ENCODE results near the gene UCHL5.
A peak's percentile ranks its signal among the peaks of the same experiment; 100 is the strongest.

The UCHL5 gene

DNA sequence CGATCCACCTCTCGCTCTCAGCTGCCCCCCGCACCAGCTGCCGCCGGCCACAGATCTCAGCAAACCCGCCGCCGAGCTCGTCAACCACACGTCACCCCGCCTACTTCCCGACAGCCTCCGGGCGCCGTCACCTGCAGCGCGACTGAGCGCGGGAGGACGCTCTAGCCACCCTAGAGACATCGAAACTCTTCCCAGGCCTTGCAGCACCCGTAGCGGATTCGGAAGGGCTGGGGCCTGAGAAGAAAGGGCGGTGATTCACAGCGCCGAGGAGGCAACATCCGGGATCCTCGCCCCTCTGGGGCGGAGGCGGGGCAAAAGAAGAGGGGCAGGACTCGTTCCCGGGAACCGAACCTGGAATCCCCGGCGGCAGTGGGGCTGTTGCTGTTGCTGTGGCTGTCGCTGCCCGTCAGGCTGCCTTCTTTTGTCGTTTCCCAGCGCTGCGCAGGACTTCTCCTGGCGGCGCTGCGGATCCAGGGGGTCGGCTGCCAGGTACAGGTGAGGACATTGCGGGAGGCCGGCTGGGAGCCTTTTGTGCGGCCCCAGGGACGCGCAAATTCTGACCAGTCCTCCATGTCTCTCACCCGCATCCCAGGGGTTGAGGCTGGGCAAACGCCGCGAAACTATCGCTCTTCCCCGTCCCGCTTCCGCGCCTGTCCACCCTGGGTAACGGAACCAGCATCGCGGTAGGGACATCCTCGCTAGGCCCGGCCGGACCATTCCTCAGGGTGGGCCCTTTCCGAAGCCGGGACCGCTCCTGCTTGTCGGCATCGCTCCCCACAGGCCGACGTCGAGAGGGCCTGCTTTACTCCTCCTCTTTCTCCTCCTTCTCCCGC is at the start of gene UCHL5, which contains the start of gene RO60:
UCHL5 (minus strand) TSS at position 79 of the 833 bp plus-strand sequence. CDS start 100 bp downstream, outside the sequence.
RO60 (plus strand) TSS at position 331 of the 833 bp plus-strand sequence. CDS start 9,443 bp downstream, outside the sequence.
- peak; percentile 99 for DNase-seq

- no peak for DNase-seq
These were observed 49.3 kb upstream of the UCHL5 start for GRCh38 chr1:193108471-193108870.

- DNase-seq: no peak
These were observed 46.6 kb upstream of the UCHL5 start for GRCh38 chr1:193105821-193106177.

DNA sequence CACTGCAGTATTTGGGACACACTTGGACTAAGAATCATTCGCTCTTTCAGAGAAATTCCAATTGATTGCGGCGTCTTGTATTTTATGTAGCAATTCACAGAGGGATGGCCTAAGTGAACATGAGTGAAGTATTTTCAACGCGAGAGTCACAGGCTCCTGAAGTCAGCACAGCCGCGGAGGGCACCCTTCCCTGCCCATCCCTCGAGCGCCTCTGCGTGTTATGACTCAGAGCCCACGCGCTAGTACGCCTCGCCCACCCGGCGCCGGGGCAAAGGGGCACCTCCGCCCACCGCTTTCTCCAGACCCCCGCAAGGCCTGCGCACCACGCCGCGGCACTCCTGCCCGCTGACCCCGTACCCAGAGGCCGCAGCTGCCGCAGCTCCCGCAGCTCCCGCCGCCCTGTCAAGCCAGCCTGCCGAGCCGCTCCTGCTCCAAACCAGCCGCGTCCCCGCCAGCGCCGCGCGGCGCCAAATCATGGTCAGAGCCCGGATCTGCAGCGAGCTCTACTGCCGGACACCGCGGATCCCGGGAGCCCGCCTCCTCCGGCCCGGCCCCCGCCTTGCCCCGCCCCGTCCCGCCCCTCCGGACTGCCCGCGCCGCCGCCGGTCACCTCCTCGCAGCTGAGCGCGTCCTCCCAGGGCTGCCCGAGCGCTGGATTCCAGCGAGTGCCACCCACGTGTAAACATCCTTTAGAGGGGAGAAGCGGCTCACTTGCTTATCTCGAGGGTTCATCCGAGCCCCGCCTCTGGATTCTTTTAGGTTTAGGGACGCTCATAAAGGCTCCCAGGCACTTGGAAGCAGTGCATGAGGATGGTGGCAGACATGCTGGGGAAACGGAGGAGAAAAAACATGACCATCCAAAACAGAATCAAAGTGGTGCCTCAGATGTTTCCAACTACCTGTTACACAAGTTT is 46.0 kb upstream of the UCHL5 start, which contains the start of gene GLRX2:
GLRX2 (minus strand) TSS at position 508 of the 914 bp plus-strand sequence; CDS start at position 476, 32 bp downstream.
- DNase-seq: peak; percentile 97

DNA sequence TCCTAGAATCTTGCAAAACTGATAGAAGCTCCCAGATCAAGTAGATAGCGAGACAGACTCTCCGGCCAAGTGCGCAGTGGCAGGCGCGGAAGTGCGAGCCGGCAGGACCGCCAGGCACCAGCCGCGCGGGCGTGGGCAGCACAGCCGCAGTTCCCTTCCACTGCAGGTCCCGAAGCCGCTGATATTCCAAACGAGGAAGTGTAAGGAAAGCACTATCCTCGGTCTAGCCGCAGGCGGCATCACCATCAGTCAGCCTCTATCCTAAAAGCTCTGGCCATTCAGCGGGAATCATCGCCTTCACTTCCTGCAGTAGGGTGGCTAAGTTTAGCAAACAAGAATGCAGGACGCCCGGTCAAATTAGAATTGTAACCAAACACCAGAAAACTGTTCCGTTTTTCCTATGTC is 45.3 kb upstream of the UCHL5 start:
- peak; percentile 85 for DNase-seq

DNA sequence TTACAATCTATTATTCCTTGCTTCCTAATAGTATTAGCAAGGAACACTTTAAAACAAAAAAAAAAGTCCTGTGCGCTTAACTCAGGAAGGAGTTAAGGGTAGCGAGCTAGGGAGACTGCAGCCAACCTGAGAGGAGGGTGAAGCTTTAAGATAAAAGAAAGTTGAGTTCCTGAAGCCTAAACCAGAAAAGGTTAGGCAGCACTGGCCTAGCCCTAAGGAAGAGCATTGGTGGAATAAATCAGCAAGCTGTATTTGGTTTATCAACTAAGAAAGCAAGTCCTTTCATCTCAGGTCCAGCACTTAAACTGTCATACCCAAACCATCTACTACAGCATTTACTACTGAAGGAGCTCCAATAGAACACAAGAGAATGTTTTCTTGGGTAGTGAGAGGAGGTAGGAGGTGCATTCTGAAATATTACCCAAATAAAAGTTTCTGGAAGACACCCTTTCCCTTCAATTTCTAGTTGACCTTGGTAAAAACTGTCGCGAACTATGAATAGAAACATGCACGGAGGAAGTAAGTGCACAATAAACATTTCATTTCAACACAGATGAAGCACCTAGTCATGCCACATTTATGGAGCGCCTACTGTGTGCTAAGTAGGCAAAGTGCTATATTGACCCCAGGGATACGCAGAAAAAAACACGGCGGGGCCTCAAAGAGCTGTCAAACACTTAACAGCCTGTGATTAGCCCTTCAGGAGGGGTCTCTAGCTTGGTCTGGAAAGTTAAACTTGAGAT is 44.8 kb upstream of the UCHL5 start:
- no peak for DNase-seq

GRCh38 chr1:193102662-193103061 is 43.5 kb upstream of the UCHL5 start:
- no peak for DNase-seq

GRCh38 chr1:193094112-193094511 is 35.0 kb upstream of the UCHL5 start:
- DNase-seq: no peak

DNA sequence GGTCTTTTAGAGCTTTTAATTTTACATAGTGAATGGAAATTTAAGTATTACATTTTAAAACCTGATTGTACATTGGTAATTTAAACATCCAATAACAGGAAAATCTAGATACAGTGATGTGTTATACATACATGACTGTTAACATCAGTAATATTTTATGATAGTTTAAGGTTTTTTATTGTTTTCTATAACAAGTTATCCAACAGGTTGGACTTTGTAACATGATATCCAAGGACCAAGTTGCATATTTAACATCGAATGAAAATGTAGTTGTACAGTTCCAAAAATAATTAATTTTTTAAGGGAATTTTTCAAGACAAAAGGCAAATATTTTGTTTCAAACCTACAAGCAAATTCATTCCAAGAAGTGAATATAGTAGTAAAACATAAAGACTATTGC is 31.7 kb upstream of the UCHL5 start:
- no peak for DNase-seq

GRCh38 chr1:193087893-193088292 is 28.7 kb upstream of the UCHL5 start:
- DNase-seq: no peak

- no peak for DNase-seq
These were observed 27.2 kb upstream of the UCHL5 start for GRCh38 chr1:193086342-193086741.

DNA sequence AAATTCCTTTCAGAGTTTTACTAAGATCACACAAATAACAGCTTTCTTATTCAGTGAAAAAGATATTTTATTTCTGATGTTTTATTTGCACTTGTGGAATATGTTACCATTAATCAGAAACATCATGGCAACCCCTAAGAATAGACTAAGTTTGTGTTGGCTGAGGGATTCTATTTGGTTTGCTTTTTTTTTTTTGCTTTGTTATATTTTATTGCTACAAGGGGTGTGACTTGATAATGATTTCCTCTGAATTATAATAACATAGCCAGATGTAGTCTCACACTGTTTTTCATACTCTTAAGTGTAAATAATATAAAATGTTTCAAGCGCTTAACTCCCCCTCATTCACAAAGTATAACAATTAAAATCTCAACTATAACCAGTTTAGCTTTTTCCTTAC is 26.1 kb upstream of the UCHL5 start:
- no peak for DNase-seq

DNA sequence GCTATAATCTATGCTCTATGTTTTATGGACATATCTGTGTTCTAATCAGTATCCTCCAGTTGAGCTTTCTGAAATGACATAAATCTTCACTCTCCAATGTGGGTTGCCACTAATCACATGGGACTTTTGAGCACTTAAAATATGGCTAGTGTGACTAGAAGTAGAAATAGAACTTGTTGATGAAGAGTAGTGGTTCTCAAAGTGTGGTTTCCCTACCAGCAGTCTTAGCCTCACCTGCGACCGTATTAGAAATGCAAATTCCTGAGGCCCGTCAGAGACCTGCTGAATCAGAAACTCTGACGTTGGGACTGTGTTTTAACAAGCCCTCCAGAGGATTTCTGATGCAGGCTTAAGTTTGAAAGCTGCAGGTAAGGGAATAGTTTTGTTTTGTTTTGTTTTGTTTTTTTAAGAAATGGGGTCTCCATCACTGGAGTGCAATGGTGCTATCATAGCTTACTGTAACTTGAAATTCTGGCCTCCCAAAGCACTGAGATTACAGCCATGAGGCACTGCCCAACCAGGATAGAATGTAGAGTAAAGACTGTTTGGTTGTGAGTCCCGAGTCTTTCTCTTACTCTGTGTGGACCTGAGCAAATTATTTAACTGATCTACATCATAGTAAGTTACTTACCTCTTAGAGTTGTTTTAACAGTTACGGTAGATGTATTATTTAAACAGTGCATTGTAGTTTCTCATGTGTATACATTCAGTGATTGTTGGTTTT is 24.4 kb upstream of the UCHL5 start:
- no peak for DNase-seq

GRCh38 chr1:193079187-193079586 is 20.0 kb upstream of the UCHL5 start:
- no peak for DNase-seq

DNA sequence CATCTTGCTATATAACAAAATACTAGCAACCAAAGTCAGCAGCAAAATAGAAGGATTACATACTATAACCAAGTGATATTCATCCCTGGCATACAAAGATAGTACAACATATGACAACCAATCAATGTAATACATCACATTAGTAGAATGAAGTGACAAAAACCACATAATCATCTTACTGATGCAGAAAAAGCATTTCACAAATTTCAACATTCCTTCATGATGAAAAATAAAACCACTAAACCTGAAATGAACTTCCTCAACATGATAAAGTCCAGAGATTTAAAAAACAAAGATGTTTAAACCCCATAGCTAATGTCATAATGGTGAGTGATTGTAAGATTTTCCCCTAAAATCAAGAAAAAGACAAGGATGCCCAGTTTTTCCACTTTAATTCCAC is 18.8 kb upstream of the UCHL5 start:
- no peak for DNase-seq

DNA sequence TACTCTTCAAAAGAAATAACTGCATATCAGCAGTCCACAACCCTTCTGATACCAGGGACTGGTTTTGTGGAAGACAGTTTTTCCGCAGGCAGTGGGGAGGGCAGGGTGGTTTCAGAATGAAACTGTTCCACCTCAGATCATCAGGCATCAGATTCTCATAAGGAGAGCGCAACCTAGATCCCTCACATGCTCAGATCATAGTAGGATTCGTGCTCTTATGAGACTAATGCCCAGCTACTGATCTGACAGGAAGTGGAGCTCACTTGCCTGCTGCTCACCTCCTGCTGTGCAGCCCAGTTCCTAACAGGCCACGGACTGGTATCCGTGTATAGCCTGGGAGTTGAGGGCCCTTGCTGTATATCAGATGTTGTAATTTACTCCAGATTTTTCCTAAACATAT is 11.8 kb upstream of the UCHL5 start:
- DNase-seq: no peak

- no peak for DNase-seq
These were observed 11.2 kb upstream of the UCHL5 start for GRCh38 chr1:193070386-193070753.

GRCh38 chr1:193069748-193070385 is 10.7 kb upstream of the UCHL5 start:
- DNase-seq: peak; percentile 59

DNA sequence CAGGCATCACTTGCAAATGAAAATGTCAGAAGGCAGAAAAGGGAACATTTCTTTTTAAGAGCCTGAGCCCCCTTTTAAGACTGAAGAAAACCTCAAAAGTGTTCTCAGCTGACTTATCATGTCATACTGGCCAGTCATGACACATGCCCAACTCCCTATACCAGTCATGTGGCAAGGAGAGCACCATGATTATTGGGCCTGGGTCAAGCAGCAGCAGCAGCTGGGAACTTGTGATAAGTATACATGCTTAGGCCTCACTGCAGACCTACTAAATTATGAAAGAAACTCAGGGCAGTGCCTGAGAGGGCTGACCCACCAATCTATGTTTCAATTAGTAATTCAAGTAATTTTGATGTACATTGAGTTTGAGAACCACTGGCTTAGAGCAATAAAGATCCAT is 8.9 kb upstream of the UCHL5 start:
- DNase-seq: no peak

DNA sequence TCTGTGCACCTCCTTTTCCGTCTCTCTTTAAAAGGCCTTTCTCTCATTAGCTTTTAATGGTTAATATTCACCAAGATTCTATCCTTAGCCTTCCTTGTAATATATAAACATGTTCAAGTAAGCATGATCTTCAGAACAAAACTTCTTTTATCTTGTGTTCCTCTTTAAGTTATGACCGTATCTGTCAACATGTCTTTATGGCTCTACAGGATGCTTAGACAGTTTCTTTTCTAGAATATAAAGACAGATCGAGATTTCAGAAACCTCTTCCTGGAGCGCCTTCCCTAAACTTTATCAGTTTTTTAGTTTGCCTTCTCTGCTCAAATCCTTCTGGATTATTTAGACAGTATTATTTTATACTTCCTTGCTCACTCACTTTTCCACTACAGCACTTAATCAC is 7.4 kb upstream of the UCHL5 start:
- DNase-seq: no peak

GRCh38 chr1:193065954-193066353 is 6.8 kb upstream of the UCHL5 start:
- DNase-seq: no peak
